ENCODE results near the gene PPP1R12B.

DNA sequence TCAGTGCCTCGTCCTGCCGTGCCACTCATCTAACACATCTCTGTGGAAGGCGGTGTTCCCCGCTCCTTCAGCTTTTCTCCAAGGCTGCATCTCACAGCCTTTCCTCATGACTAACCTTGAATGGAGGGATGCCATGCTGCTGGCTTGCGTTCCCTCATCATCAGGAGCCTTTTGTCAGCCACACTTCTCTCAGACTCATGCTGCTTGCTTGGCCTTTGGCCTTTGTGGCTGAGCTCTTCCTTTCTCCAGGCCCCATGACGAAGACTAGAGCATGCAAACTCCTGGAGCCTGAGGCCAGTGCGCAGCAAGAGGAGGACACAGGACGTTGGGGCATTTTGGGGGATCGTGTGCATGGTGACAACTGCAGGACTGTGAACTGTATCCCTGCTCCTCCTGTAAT, 291.0 kb downstream of the PPP1R12B start:
- TF ChIP-seq, protein P1, sequence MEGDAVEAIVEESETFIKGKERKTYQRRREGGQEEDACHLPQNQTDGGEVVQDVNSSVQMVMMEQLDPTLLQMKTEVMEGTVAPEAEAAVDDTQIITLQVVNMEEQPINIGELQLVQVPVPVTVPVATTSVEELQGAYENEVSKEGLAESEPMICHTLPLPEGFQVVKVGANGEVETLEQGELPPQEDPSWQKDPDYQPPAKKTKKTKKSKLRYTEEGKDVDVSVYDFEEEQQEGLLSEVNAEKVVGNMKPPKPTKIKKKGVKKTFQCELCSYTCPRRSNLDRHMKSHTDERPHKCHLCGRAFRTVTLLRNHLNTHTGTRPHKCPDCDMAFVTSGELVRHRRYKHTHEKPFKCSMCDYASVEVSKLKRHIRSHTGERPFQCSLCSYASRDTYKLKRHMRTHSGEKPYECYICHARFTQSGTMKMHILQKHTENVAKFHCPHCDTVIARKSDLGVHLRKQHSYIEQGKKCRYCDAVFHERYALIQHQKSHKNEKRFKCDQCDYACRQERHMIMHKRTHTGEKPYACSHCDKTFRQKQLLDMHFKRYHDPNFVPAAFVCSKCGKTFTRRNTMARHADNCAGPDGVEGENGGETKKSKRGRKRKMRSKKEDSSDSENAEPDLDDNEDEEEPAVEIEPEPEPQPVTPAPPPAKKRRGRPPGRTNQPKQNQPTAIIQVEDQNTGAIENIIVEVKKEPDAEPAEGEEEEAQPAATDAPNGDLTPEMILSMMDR (IDR thresholded peaks at IDR 0.05; ENCODE audit: poor library complexity), result no peak
- no peak for TF ChIP-seq EZH2phosphoT487 (IDR thresholded peaks at IDR 0.05; ENCODE audit: low read depth, severe bottlenecking, unreplicated experiment)
- no peak for TF ChIP-seq EZH2 (IDR thresholded peaks at IDR 0.05; ENCODE audit: borderline replicate concordance)
